Smooth muscle cell (in vitro differentiated cells): ENCODE data around the gene NRF1. TPM values are rescaled to one million over a fixed set of nuclear protein-coding genes. Genes with fewer than 3 reads are reported as not detected.

Experiments
- DNase-seq: peaks from one replicate; lab custom pipeline; 2025; ENCODE audit not compliant: unreplicated experiment; lab: John Stamatoyannopoulos, UW
- H2AFZ ChIP-seq: fragments of 200-600 bp; sonication (generic); 2 replicates; pipeline ENCODE4 v1.6.0; 2016; ENCODE audit warnings: antibody characterized with exemption, low read depth, mild to moderate bottlenecking
- H3F3A ChIP-seq: fragments of 200-600 bp; sonication (generic); 2 replicates; pipeline ENCODE4 v1.6.0; 2017; ENCODE audit warnings: antibody characterized with exemption, low read depth
- H3K27ac ChIP-seq: fragments of 200-600 bp; sonication (generic); 2 replicates; pipeline ENCODE4 v1.5.1; 2016; ENCODE audit warnings: low read depth, mild to moderate bottlenecking
- H3K27me3 ChIP-seq: fragments of 200-600 bp; sonication (generic); 2 replicates; pipeline ENCODE4 v1.6.1; 2016; ENCODE audit warnings: low read depth, mild to moderate bottlenecking
- H3K36me3 ChIP-seq: fragments of 200-600 bp; sonication (generic); 2 replicates; pipeline ENCODE4 v1.5.1; 2016; ENCODE audit warnings: low read depth
- H3K4me1 ChIP-seq: fragments of 200-600 bp; sonication (generic); 2 replicates; pipeline ENCODE4 v1.5.1; 2016; ENCODE audit warnings: low read depth
- H3K4me2 ChIP-seq: fragments of 200-600 bp; sonication (generic); 2 replicates; pipeline ENCODE4 v1.6.0; 2016; ENCODE audit warnings: mild to moderate bottlenecking
- H3K4me3 ChIP-seq: fragments of 200-600 bp; sonication (generic); 2 replicates; pipeline ENCODE4 v1.5.1; 2016; ENCODE audit warnings: mild to moderate bottlenecking
- H3K79me2 ChIP-seq: fragments of 200-600 bp; sonication (generic); 2 replicates; pipeline ENCODE4 v1.6.0; 2016; ENCODE audit warnings: low read depth, mild to moderate bottlenecking
- H3K9ac ChIP-seq: fragments of 200-600 bp; sonication (generic); 2 replicates; pipeline ENCODE4 v1.6.0; 2016; ENCODE audit warnings: low read depth
- H3K9me3 ChIP-seq: fragments of 200-600 bp; sonication (generic); replicated peaks from 2 replicates; pipeline ENCODE4 v1.5.1; 2016; ENCODE audit warnings: low read depth
- H4K20me1 ChIP-seq: fragments of 200-600 bp; sonication (generic); 2 replicates; pipeline ENCODE4 v1.6.0; 2016; ENCODE audit warnings: low read depth
- CTCF ChIP-seq: fragments of 200-600 bp; sonication (generic); IDR thresholded peaks from 2 replicates; pipeline ENCODE4 v1.5.1; 2017; ENCODE audit warnings: borderline replicate concordance, mild to moderate bottlenecking, antibody characterized with exemption; ENCODE audit not compliant: insufficient read depth, poor library complexity, severe bottlenecking
- WGBS: methylation state at CpG from one replicate; pipeline ENCODE4 v1.1.7; 2016; ENCODE audit warnings: low lambda C conversion rate; 5-methylcytosine and 5-hydroxymethylcytosine counted together
- polyA plus RNA-seq: library from polyadenylated mRNA; unstranded; fragments of >200 nt; fragmentation: Nextera tagmentation; extraction: Ambion mirVana; gene quantifications from 2 replicates; pipeline ENCODE4 v1.2.1, GENCODE V29; 2016
- total RNA-seq: library from RNA; depleted of rRNA; stranded (reverse); fragments of >200 nt; gene quantifications from 2 replicates; pipeline ENCODE4 v1.2.3, GENCODE V29; 2014

The NRF1 gene
- total and polyA plus RNA-seq, 2 experiments from 2014 or later: 8.9 to 13.4 TPM

GRCh38 chr7:129750501-129750900 is 139.0 kb downstream of the NRF1 start:
- H3K27ac ChIP-seq: no peak overlapping the region
- TF ChIP-seq CTCF: no peak
- no peak overlapping the region for H3K9ac ChIP-seq
- no peaks in the 10 kb centered on the region for H3K79me2 ChIP-seq
- H3F3A ChIP-seq: no peaks in the 10 kb centered on the region
- H3K4me1 ChIP-seq: no peaks in the 10 kb centered on the region
- no peak overlapping the region for H3K4me2 ChIP-seq
- H2AFZ ChIP-seq: no peak overlapping the region
- 98% methylated on average over 3 of the region's 3 CpGs for WGBS
- no peak overlapping the region for H3K4me3 ChIP-seq
- H3K9me3 ChIP-seq: no peaks in the 10 kb centered on the region
- no peaks in the 10 kb centered on the region for H4K20me1 ChIP-seq
- DNase-seq: no peak
- no peaks in the 10 kb centered on the region for H3K27me3 ChIP-seq
- no peaks in the 10 kb centered on the region for H3K36me3 ChIP-seq

- Histone ChIP-seq H3K79me2 (no peaks in the 10 kb centered on the region), H3K4me2 (no peak overlapping the region), H3K9me3 (no peaks in the 10 kb centered on the region), H3K36me3 (no peaks in the 10 kb centered on the region), H3K9ac (no peak overlapping the region), H3K27me3 (no peaks in the 10 kb centered on the region), H3K27ac (no peak overlapping the region), H2AFZ (no peak overlapping the region), H3K4me3 (no peak overlapping the region), H3K4me1 (no peaks in the 10 kb centered on the region), H4K20me1 (no peaks in the 10 kb centered on the region), H3F3A (no peaks in the 10 kb centered on the region)
- WGBS: 70% methylated on average over 1 of the region's 1 CpG
- DNase-seq: no peak
- no peak for TF ChIP-seq CTCF
Observed at GRCh38 chr7:129751916-129752315, 140.4 kb downstream of the NRF1 start.

- Histone ChIP-seq H3K4me3 (no peak overlapping the region), H3K9ac (no peak overlapping the region), H3F3A (no peaks in the 10 kb centered on the region), H3K4me2 (no peak overlapping the region), H3K27ac (no peak overlapping the region), H3K36me3 (no peaks in the 10 kb centered on the region), H3K27me3 (no peaks in the 10 kb centered on the region), H3K4me1 (no peaks in the 10 kb centered on the region), H3K79me2 (no peaks in the 10 kb centered on the region), H3K9me3 (no peaks in the 10 kb centered on the region), H4K20me1 (no peaks in the 10 kb centered on the region), H2AFZ (no peak overlapping the region)
- no peak for DNase-seq
- no peak for TF ChIP-seq CTCF
- 97% methylated on average over 6 of the region's 6 CpGs for WGBS
Observed at GRCh38 chr7:129752760-129753159, 141.2 kb downstream of the NRF1 start.

GRCh38 chr7:129754406-129754805 is 142.9 kb downstream of the NRF1 start:
- H3K4me1 ChIP-seq: no peaks in the 10 kb centered on the region
- H3K9ac ChIP-seq: no peak overlapping the region
- no peak for DNase-seq
- H3F3A ChIP-seq: no peaks in the 10 kb centered on the region
- no peak overlapping the region for H3K27ac ChIP-seq
- 100% methylated on average over 1 of the region's 2 CpGs for WGBS
- TF ChIP-seq CTCF: no peak
- no peaks in the 10 kb centered on the region for H3K79me2 ChIP-seq
- H3K9me3 ChIP-seq: no peaks in the 10 kb centered on the region
- H3K4me3 ChIP-seq: no peak overlapping the region
- H3K4me2 ChIP-seq: no peak overlapping the region
- H2AFZ ChIP-seq: no peak overlapping the region
- H3K36me3 ChIP-seq: no peaks in the 10 kb centered on the region
- H4K20me1 ChIP-seq: no peaks in the 10 kb centered on the region
- no peaks in the 10 kb centered on the region for H3K27me3 ChIP-seq
